Esophagus squamous epithelium (tissue), 5 donors: Measurements from ENCODE around the gene KCNA5. TPM values are rescaled to one million over a fixed set of nuclear protein-coding genes. Genes with fewer than 3 reads are reported as not detected.
A peak's percentile ranks its signal among the peaks of the same experiment; 100 is the strongest.

Experiments used
- DNase-seq: peaks from one replicate; lab custom pipeline; 2025; lab: John Stamatoyannopoulos, UW
- H3K27ac ChIP-seq, 4 donors: fragments of 200-600 bp; sonication (generic); one replicate each; pipeline ENCODE4 v1.5.1; 2016 to 2019; ENCODE audit warnings: mild to moderate bottlenecking in 1 of 4
- H3K27me3 ChIP-seq, 4 donors: fragments of 200-600 bp; sonication (generic); 1 replicate in 3 of 4; 2 replicates in 1 of 4; pipeline versions ENCODE4 v1.5.1 to v1.6.0; 2017 to 2021; ENCODE audit warnings: antibody characterized with exemption in 1 of 4
- H3K36me3 ChIP-seq, 3 donors: fragments of 200-600 bp; sonication (generic); one replicate each; pipeline ENCODE4 v1.5.1; 2016 to 2019
- H3K4me1 ChIP-seq, 3 donors: fragments of 200-600 bp; sonication (generic); one replicate each; pipeline ENCODE4 v1.5.1; 2017 to 2019
- H3K4me3 ChIP-seq, 4 donors: fragments of 200-600 bp; sonication (generic); 1 replicate in 3 of 4; 2 replicates in 1 of 4; pipeline ENCODE4 v1.5.1; 2016 to 2019; ENCODE audit warnings: mild to moderate bottlenecking in 2 of 4, moderate library complexity in 1 of 4
- H3K9me3 ChIP-seq, 3 donors: fragments of 200-600 bp; sonication (generic); one replicate each; pipeline ENCODE4 v1.5.1; 2016 to 2019
- POLR2A ChIP-seq, 4 donors: fragments of 450-650 bp; IDR thresholded peaks; one replicate each; pipeline ENCODE4 v1.6.1; 2017; ENCODE audit warnings: antibody characterized with exemption in 4 of 4, mild to moderate bottlenecking in 4 of 4, moderate library complexity in 3 of 4
- WGBS, 2 donors: methylation state at CpG; one replicate each; pipeline ENCODE4 v1.1.5; 2018; 5-methylcytosine and 5-hydroxymethylcytosine counted together
- intact Hi-C: fragments of 100-400 bp; cut with DNase I; formaldehyde crosslinking; loops from one replicate; pipeline ENCODE4 v1.15.0; 2022
- total RNA-seq, 4 donors: library from RNA; depleted of rRNA; stranded (reverse); fragments of >200 nt; gene quantifications; one replicate each; pipeline ENCODE4 v1.1.0, GENCODE V29; 2016
- TF ChIP-seq, protein P1 (sequence below), 6 experiments: fragments of 450-650 bp in 4 of 6; fragments of 200-600 bp in 2 of 6; sonication (generic) in 2 of 6; IDR thresholded peaks; one replicate each; pipeline ENCODE4 v1.5.1; 2016 to 2019; ENCODE audit warnings: antibody characterized with exemption in 6 of 6, mild to moderate bottlenecking in 4 of 6, moderate library complexity in 4 of 6
- donor health status: DM: yes; HTN: yes; CAD: no.

The KCNA5 gene
- total RNA-seq, 4 donors from 2014 or later: 0.13 to 8.2 (median 1.8) TPM; not detected in 1

DNA sequence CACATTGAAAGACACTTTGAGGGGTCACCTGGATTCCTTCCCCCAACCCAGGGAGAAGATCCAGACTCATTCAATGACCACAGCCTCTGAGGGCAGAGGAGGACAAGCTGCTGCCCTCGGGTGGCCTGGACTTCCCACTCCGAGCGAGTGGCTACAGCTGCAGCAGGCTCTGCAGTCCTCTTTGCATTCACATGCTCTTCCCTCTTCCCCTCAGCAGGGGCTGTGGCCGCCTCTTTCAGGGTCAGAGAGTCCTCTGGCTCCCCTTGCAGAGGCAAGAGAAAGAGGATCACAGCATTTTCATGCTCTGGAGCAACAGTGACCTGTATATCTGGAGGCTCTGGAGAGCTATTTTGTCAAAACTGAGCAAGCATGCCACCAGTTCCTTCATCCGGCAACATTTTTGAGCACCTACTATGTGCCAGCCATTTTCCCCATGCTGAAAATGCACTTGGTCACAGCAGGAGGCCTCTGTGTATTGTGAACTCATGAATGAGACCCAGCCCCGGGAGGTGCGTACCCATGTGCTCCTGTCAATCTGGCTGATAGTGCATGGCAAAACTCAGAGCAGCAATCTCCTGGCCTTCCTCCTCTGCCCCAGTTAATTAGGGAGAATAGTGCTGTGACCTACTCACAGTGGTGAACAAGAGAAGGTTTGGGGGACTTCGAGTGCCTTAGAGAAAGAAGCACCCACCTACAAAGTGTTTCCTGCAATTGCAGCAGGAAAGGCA is 42.9 kb upstream of the KCNA5 start:
- intact Hi-C loops: loop anchor here (5.0 kb wide), 1 partner anchor 144 kb away; no protein-coding TSS in a partner anchor
- Histone ChIP-seq H3K27ac (no peak overlapping the region), H3K4me1 (peaks cover 0 to 10% (median 3%) of the 10 kb centered on the region in 3 donors), H3K36me3 (no peaks in the 10 kb centered on the region), H3K9me3 (no peaks in the 10 kb centered on the region), H3K4me3 (no peak overlapping the region), H3K27me3 (peaks cover 0 to 82% (median 2%) of the 10 kb centered on the region in 4 donors)
- whole genome bisulfite sequencing, 2 donors: 33 to 50% methylated on average over 5 to 8 of the region's 8 CpGs
- no peak for TF ChIP-seq POLR2A (IDR thresholded peaks at IDR 0.05)
- TF ChIP-seq, protein P1, sequence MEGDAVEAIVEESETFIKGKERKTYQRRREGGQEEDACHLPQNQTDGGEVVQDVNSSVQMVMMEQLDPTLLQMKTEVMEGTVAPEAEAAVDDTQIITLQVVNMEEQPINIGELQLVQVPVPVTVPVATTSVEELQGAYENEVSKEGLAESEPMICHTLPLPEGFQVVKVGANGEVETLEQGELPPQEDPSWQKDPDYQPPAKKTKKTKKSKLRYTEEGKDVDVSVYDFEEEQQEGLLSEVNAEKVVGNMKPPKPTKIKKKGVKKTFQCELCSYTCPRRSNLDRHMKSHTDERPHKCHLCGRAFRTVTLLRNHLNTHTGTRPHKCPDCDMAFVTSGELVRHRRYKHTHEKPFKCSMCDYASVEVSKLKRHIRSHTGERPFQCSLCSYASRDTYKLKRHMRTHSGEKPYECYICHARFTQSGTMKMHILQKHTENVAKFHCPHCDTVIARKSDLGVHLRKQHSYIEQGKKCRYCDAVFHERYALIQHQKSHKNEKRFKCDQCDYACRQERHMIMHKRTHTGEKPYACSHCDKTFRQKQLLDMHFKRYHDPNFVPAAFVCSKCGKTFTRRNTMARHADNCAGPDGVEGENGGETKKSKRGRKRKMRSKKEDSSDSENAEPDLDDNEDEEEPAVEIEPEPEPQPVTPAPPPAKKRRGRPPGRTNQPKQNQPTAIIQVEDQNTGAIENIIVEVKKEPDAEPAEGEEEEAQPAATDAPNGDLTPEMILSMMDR (IDR thresholded peaks at IDR 0.05): no peak
- DNase-seq: no peak

DNA sequence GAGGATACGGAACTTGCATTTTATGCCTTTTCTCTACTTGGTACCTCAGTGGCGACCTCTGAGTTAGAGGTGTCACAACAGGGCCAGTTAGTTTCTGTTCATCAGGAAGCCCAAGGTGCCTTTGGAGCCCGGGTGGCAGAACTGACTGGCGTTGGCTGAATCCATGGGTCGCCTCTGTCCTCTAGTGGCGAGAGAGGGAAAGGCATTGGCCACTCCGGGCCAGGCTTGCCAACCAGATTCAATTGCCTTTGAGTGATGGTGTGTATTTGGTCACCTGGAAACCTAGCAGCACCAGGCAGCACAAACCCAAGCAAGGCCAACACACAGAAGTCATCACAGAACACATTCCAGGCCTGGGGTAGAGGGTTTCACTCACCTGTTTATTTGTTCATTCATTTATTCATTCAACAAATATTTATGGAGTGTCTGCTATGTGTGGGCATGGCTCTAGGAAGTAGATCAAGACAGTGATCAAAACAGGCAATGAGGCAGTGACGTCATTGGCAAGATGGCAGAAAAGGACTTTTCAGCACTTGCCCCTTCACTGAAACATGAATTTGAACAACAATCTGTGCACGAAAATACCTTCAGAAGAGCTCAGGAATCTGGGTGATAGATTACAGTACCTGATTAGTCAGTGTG is 40.5 kb upstream of the KCNA5 start:
- Histone ChIP-seq H3K9me3 (no peaks in the 10 kb centered on the region), H3K27me3 (peaks cover 0 to 61% (median 2%) of the 10 kb centered on the region in 4 donors), H3K4me3 (no peak overlapping the region), H3K27ac (no peak overlapping the region), H3K4me1 (peaks cover 0 to 3% (median 1%) of the 10 kb centered on the region in 3 donors), H3K36me3 (no peaks in the 10 kb centered on the region)
- intact Hi-C loops: loop anchor here (5.0 kb wide), 1 partner anchor 146 kb away; no protein-coding TSS in a partner anchor
- TF ChIP-seq, protein P1 (IDR thresholded peaks at IDR 0.05): peak; percentile 37 to 92 (median 84)
- no peak for TF ChIP-seq POLR2A (IDR thresholded peaks at IDR 0.05)
- DNase-seq: no peak
- 34 to 40% methylated on average over 3 to 4 of the region's 9 CpGs for WGBS, 2 donors

DNA sequence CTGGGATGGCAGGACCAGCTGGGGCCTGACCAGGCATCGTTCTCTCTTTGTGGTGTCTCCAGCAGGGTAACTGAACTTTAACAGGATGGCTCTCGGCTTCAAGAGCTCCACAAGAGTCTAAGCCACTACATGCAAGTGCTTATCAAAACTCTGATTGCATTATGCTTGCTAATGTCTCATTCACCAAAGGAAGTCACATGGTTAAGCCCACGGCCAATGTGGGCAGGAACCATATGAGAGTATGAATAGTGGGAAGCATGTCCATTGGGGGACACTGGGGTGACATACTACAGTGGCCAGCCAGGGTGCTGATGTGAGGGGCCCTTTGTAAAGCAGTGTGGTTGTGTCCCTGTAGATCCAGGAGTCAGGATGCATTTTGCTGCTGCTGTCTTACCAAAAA is 35.0 kb upstream of the KCNA5 start:
- DNase-seq: no peak
- intact Hi-C loops: no loop called here
- 64 to 71% methylated on average over 2 of the region's 3 CpGs for WGBS, 2 donors
- Histone ChIP-seq H3K4me3 (no peak overlapping the region), H3K9me3 (no peaks in the 10 kb centered on the region), H3K27ac (no peak overlapping the region), H3K4me1 (no peaks in the 10 kb centered on the region), H3K27me3 (peaks cover 0 to 10% (median 0%) of the 10 kb centered on the region in 4 donors), H3K36me3 (no peaks in the 10 kb centered on the region)
- TF ChIP-seq, protein P1 (IDR thresholded peaks at IDR 0.05): no peak
- no peak for TF ChIP-seq POLR2A (IDR thresholded peaks at IDR 0.05)

DNA sequence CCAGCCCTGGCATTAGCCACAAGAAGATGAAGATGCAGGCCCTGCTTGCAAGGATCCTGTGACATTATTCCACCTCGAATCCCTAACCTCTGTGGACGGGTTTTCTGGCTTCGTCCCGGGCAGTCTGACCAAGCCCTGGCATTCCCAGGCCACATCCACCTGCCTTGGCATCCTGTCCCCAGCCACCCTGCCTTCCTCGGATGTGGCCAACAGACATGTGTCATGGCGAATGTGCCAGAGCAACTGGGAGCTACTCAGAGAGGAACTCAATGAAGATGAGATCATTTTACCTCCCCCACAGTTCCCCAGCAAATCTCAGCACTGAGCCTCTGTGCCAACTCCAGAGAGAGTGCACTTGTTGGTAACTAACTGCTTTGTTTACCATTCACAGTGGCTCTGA is 33.5 kb upstream of the KCNA5 start:
- no peak for DNase-seq

More for the DNA sequence above, 33.5 kb upstream of the KCNA5 start:
- no peaks in the 10 kb centered on the region for H3K36me3 ChIP-seq
- H3K9me3 ChIP-seq: no peaks in the 10 kb centered on the region
- H3K4me1 ChIP-seq: no peaks in the 10 kb centered on the region
- H3K27ac ChIP-seq: no peak overlapping the region
- no peak overlapping the region for H3K4me3 ChIP-seq
- 84 to 89% methylated on average over 6 of the region's 6 CpGs for WGBS, 2 donors
- intact Hi-C loops: no loop called here
- peaks cover 0 to 4% (median 0%) of the 10 kb centered on the region in 4 donors for H3K27me3 ChIP-seq
- no peak for TF ChIP-seq POLR2A (IDR thresholded peaks at IDR 0.05)
- TF ChIP-seq, protein P1 (IDR thresholded peaks at IDR 0.05): no peak
